GM12865 (cell line): ENCODE data around the gene SCG3.

Experiments used
- DNase-seq: peaks from one replicate; pipeline ENCODE4 v3.0.0; 2010; ENCODE audit warnings: low read depth
- H3K4me3 ChIP-seq: 2 replicates; pipeline ENCODE4 v1.5.1; 2011; ENCODE audit warnings: mild to moderate bottlenecking, low read depth, low read length, control low read depth
- TF ChIP-seq, protein P1 (sequence below): IDR thresholded peaks from 2 replicates; pipeline ENCODE4 v1.5.1; 2011; ENCODE audit warnings: low read length, control low read depth, low read depth, inconsistent platforms; ENCODE audit not compliant: insufficient read depth; ENCODE audit errors: missing control alignments

Gene SCG3

DNA sequence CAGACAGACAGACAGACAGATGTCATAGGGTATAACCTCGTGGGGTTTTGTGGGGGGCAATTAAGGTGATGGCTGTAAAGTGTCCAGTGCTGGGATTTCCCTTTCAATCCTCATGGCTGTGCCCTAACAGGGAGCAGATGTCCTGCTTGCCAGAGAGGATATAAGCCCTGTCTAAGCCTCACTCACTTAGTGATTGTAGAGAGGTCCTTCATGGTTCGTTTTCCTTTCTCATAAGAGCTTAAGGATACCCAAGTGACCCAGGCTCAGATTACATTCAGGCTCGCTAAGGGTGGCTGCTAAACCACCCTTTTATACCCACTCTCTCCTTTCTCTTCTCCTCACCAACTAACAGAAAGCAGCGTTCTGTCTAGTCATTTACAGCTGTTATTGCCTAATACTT, 36.9 kb downstream of the SCG3 start:
- H3K4me3 ChIP-seq, result no peak overlapping the region
- TF ChIP-seq, protein P1, sequence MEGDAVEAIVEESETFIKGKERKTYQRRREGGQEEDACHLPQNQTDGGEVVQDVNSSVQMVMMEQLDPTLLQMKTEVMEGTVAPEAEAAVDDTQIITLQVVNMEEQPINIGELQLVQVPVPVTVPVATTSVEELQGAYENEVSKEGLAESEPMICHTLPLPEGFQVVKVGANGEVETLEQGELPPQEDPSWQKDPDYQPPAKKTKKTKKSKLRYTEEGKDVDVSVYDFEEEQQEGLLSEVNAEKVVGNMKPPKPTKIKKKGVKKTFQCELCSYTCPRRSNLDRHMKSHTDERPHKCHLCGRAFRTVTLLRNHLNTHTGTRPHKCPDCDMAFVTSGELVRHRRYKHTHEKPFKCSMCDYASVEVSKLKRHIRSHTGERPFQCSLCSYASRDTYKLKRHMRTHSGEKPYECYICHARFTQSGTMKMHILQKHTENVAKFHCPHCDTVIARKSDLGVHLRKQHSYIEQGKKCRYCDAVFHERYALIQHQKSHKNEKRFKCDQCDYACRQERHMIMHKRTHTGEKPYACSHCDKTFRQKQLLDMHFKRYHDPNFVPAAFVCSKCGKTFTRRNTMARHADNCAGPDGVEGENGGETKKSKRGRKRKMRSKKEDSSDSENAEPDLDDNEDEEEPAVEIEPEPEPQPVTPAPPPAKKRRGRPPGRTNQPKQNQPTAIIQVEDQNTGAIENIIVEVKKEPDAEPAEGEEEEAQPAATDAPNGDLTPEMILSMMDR, result no peak
- DNase-seq, result no peak

DNA sequence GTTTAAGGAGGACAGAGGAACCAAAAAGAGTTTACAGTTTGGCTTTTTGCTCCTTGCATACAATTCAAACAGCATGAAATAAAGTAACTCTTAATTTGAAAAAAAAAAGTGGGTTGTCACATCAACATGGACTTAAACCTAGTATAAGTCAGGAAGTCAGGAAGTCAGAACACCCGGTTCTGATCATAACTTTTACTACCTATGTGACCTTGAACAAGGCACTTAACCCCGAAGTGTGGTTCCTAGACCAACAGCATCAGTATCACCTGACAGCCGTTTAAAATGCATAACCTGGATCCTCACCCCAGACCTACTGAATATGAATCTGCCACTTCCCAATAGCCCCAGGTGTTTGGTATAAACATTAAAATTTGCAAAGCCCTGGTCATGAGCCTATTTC, 37.4 kb downstream of the SCG3 start:
- H3K4me3 ChIP-seq, result no peak overlapping the region
- TF ChIP-seq, protein P1, result no peak

DNA sequence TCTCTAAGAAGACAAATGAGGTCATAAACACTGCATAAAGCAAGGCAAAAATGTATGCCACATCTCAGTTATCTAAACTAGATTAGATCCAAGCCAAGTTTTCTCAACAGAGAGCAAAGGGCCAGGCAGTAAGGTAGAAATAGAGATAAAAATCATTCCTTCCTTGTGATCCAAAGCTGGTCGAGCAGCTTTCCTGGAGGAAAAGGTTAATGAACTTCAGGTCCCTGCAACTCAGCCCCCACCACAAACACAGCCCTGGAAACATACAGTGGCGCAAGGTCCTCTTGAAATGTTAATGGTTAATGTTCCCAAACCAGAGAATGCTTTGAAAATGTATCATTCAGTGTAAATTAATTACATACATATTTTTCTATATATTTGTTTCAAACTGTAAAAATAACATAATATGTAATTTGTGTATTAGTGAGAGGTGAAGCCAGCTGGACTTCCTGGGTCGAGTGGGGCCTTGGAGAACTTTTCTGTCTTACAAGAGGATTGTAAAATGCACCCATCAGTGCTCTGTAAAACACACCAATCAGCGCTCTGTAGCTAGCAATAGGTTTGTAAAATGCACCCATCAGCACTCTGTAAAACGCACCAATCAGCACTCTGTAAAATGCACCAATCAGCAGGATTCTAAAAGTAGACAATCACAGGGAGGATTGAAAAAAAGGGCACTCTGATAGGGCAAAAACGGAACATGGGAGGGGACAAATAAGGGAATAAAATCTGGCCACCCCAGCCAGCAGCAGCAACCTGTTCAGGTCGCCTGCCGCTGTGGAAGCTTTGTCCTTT, 39.1 kb downstream of the SCG3 start:
- TF ChIP-seq, protein P1, result no peak
- no peak for DNase-seq
- H3K4me3 ChIP-seq, result no peak overlapping the region

More for the DNA sequence above, 37.4 kb downstream of the SCG3 start:
- DNase-seq, result no peak

DNA sequence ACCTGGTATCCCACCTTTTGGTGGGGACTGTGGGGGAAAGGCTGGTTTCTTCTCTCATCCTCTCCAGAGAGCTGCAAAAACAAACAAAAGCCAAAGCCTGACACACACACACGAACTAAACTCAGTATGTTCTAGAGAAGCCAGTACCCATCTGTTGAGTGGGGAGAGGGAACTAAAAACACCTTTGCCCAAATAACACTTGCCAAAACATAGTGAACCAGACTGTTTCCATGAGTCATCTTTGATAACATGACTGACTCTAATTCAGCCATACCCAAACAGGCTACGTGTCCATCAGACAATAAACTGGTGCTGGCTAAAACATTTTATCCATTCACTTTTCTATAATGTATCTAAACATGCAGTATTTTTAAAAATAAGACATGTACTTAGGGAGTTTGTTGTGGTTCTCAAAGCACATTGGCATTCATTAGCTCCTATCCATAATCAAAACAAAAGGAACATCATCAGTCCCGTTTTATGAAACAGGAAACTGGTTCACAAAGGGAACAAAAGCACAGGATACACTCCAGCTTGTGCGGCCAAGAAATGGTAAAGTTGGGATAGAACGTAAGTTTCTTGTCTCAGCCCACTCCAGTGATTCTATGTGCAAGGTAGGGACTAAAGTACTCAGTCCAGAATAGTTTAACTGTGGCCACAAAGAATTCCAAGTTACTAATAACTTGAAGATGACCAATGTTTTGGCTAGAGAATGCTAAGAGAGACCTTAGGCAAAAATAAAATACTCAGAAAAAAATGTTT, 40.1 kb downstream of the SCG3 start:
- TF ChIP-seq, protein P1, result no peak
- no peak overlapping the region for H3K4me3 ChIP-seq
- no peak for DNase-seq

DNA sequence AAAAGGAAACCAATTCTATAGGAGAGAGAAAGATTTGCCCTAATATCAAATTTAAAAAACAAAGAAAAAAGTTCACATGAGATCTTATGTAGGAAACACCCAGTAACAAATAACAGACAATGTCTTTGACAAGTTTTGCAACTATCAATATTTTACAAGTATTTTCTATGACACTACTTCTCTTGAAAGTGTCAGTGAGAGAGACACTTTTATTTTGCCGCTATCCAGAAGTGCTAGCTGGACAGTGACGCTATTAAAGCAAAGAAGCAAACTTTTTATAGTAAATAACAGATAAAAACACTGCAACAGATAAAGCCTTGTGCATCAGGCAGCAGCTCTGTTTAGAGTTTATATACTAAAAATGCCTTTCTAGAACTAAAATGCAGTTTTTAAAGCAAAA, 42.9 kb downstream of the SCG3 start:
- no peak for DNase-seq
- TF ChIP-seq, protein P1, result no peak
- H3K4me3 ChIP-seq, result no peak overlapping the region

DNA sequence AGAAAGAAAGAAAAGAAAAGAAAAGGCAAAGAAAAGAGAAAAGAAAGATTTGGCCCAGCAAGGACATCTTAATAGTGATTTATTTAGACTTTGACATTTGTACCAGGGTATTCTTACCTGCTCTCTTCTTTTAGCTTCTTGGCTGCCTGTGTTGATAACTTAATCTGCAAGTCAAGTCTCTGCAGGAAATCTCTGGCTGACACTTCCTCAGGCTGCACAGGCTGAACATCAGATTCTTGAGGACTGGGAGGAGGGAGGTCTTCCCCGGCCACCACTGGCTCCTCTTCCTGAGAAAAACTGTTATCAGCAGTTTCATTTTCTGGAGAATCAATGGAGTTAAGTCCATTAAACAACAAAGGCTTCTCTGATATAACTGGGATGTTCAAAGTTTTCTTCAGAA, 43.4 kb downstream of the SCG3 start:
- H3K4me3 ChIP-seq, result no peak overlapping the region
- DNase-seq, result no peak
- TF ChIP-seq, protein P1, result no peak
